PC-3 (cell line): ENCODE results near the gene FAM118B.
"Not testable (repeated sequence)": the region's sequence is repeated elsewhere in the genome, so short reads cannot be mapped to it uniquely, and the experiment has no call there.

Experiments
- CTCF ChIP-seq: fragments of 300-600 bp; sonication (generic); conservative IDR thresholded peaks from 2 replicates; pipeline ENCODE4 v1.5.1; 2017; ENCODE audit warnings: antibody characterized with exemption, low read depth, mild to moderate bottlenecking, low read length
- EZH2 ChIP-seq: fragments of 300-600 bp; sonication (generic); IDR thresholded peaks from one replicate; pipeline ENCODE4 v1.6.1; 2017; ENCODE audit warnings: antibody characterized with exemption, mild to moderate bottlenecking, low read length; ENCODE audit not compliant: unreplicated experiment
- EZH2phosphoT487 ChIP-seq: fragments of 300-600 bp; sonication (generic); IDR thresholded peaks from 2 replicates; pipeline ENCODE4 v1.6.1; 2018; ENCODE audit warnings: mild to moderate bottlenecking, antibody characterized with exemption, low read length, borderline replicate concordance

- TF ChIP-seq CTCF, EZH2, EZH2phosphoT487: not testable (repeated sequence)
Observed at GRCh38 chr11:126308771-126309170, 97.2 kb downstream of the FAM118B start.
